OCI-LY7 (cell line): ENCODE results near the gene NDUFAB1.
A peak's percentile ranks its signal among the peaks of the same experiment; 100 is the strongest.

Source experiments
- EZH2phosphoT487 ChIP-seq: fragments of 200-600 bp; sonication (generic); IDR thresholded peaks from 2 replicates; pipeline ENCODE4 v1.6.1; 2018; ENCODE audit warnings: low read depth, borderline replicate concordance, mild to moderate bottlenecking, mixed run types, antibody characterized with exemption, low read length, moderate library complexity, mixed read lengths
- TF ChIP-seq, protein P1 (sequence below): fragments of 200-600 bp; sonication (generic); conservative IDR thresholded peaks from 2 replicates; pipeline ENCODE4 v1.5.1; 2014; ENCODE audit warnings: mild to moderate bottlenecking, antibody characterized with exemption, low read length, moderate library complexity, mixed read lengths

- TF ChIP-seq, protein P1, sequence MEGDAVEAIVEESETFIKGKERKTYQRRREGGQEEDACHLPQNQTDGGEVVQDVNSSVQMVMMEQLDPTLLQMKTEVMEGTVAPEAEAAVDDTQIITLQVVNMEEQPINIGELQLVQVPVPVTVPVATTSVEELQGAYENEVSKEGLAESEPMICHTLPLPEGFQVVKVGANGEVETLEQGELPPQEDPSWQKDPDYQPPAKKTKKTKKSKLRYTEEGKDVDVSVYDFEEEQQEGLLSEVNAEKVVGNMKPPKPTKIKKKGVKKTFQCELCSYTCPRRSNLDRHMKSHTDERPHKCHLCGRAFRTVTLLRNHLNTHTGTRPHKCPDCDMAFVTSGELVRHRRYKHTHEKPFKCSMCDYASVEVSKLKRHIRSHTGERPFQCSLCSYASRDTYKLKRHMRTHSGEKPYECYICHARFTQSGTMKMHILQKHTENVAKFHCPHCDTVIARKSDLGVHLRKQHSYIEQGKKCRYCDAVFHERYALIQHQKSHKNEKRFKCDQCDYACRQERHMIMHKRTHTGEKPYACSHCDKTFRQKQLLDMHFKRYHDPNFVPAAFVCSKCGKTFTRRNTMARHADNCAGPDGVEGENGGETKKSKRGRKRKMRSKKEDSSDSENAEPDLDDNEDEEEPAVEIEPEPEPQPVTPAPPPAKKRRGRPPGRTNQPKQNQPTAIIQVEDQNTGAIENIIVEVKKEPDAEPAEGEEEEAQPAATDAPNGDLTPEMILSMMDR = peak; percentile 30; the same call in 1 of the 2 replicates
- no peak for TF ChIP-seq EZH2phosphoT487
These were observed 39.8 kb upstream of the NDUFAB1 start for GRCh38 chr16:23635958-23636357.
